Endometrial microvascular endothelial cells (primary cell): ENCODE data around the gene EIF2B4. TPM values are rescaled to one million over a fixed set of nuclear protein-coding genes. Genes with fewer than 3 reads are reported as not detected.

Source experiments
- total RNA-seq: library from RNA; depleted of rRNA; stranded (reverse); fragments of >200 nt; gene quantifications from one replicate; pipeline ENCODE4 v1.2.3, GENCODE V29; 2015; ENCODE audit errors: inconsistent ontology term

EIF2B4 gene
- total RNA-seq, 1 donor from 2014 or later = 63.6 TPM

Other genes with a start within 250 kb of the EIF2B4 start
- not detected for gene ABHD1, start 246.5 kb downstream of the EIF2B4 start, total RNA-seq
- gene PREB, start 235.7 kb downstream of the EIF2B4 start, total RNA-seq = 59.5 TPM
- not detected for gene PRR30, start 230.9 kb downstream of the EIF2B4 start, total RNA-seq
- not detected for gene TCF23, start 221.3 kb downstream of the EIF2B4 start, total RNA-seq
- 134 TPM for gene ATRAID, start 158.3 kb downstream of the EIF2B4 start, total RNA-seq
- gene SLC5A6, start 158.1 kb downstream of the EIF2B4 start, total RNA-seq = 80.6 TPM
- gene CAD, start 153.0 kb downstream of the EIF2B4 start, total RNA-seq = 82.7 TPM
- 8.2 TPM for gene SLC30A3, start 107.3 kb downstream of the EIF2B4 start, total RNA-seq
- gene DNAJC5G, start 94.9 kb downstream of the EIF2B4 start, total RNA-seq = not detected
- 0.56 TPM for gene TRIM54, start 87.9 kb downstream of the EIF2B4 start, total RNA-seq
- not detected for gene UCN, start 61.9 kb downstream of the EIF2B4 start, total RNA-seq
- gene MPV17, start 47.2 kb downstream of the EIF2B4 start, total RNA-seq = 115 TPM
- 43.2 TPM for gene GTF3C2, start 13.6 kb downstream of the EIF2B4 start, total RNA-seq
- gene SNX17, start 278 bp upstream of the EIF2B4 start, total RNA-seq = 163 TPM
- 4.4 TPM for gene ZNF513, start 10.4 kb upstream of the EIF2B4 start, total RNA-seq
- gene PPM1G, start 39.3 kb upstream of the EIF2B4 start, total RNA-seq = 156 TPM
- gene NRBP1, start 58.3 kb upstream of the EIF2B4 start, total RNA-seq = 111 TPM
- not detected for gene KRTCAP3, start 72.0 kb upstream of the EIF2B4 start, total RNA-seq
- gene IFT172, start 119.4 kb upstream of the EIF2B4 start, total RNA-seq = 26.6 TPM
- gene FNDC4, start 124.9 kb upstream of the EIF2B4 start, total RNA-seq = 24.8 TPM
- 2.6 TPM for gene GCKR, start 126.5 kb upstream of the EIF2B4 start, total RNA-seq
- 70.3 TPM for gene ZNF512, start 212.7 kb upstream of the EIF2B4 start, total RNA-seq